ENCODE results near the gene TMTC1.

The TMTC1 gene

DNA sequence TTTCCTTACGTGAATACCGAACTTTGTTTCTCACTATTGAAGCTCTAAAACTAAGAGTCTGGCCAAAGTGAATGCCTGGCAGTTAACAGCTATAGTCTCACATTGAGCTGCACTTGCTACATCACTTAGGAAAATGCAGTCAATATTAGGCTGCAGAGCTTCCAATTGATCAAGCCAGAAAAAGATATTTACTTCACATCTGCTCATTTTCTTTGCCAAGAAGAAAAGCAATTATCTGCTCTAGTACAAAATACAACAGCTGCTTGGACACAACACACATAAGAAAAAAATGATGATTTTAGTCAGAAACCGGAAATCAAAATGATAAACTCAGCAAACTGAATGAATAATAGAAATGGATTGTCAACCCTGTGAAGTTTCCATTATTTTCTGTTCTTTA, 45.4 kb downstream of the TMTC1 start:
- DNase-seq, result no peak

DNA sequence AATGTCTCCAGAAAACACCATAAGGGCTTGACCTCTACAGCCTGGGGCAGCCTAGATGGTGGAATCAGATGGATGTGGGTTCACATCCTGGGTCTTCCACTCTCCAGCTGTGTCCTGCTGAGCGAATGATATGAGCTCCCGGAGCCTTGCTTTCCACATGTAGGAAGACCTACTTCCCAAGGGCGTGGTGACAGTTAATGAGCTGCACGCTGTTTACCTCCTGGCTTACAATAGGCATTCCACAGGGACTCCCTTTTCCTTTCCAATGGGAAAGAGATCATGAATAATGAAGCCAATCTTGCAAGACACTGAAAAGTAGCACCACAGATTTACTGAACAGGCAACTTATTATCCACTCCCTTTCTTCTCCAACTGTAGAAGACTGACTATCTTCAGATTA, 46.1 kb downstream of the TMTC1 start:
- DNase-seq, result no peak

DNA sequence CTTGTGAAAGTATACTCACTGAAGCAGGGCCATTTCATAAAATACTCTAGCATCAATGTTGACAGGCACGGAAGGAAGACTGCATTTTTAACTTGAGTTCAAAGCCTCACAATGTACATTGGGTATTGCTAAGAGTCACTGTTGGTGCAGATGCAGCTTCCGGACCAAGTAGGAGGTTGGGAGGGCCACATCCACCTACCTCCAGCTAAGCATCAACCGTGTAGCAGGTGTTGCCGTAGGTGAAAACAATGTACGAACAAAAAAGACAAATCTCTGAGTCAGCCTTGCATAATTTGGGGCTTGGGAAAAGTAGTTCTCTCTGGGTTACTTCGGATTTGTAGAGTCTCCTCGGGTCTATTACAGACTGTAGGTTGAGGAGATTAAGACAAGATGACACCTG, 48.1 kb downstream of the TMTC1 start:
- no peak for DNase-seq

DNA sequence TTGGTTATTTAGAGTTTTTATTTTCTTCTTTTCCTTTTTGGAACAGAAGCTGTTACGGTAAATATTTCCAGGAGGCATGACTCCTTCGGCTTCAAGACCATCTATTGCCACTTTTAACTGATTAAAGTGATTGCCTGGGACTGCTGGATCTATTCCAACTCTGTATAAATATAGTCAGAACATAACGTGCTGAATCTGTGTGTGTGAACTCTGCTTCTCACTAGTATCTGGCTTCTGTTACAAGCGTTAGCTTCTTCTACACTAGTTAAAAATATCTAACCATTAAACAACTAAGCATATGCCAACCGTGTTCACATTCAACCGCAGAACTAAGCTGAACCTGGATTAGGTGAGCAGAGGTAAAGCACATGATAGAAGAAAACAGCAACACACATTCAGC, 49.0 kb downstream of the TMTC1 start:
- DNase-seq, result no peak

DNA sequence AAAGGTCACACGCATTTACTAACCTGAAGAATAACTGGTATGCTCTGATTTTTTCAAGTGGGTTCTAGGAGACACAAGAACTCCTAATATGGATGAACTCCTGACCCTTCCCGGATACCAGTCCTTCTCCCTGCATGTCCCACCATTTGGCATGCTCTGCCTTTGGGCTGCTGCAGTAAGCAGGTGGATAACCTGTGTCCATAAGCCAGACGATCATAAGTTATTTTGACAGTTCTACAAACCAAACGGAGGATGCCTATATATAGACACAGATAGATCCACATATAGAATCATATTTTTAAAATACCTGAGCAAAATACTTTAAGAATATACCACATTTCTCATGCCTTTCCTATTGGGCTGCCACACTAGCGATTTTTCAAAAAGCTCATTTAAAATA, 49.4 kb downstream of the TMTC1 start:
- DNase-seq, result no peak

DNA sequence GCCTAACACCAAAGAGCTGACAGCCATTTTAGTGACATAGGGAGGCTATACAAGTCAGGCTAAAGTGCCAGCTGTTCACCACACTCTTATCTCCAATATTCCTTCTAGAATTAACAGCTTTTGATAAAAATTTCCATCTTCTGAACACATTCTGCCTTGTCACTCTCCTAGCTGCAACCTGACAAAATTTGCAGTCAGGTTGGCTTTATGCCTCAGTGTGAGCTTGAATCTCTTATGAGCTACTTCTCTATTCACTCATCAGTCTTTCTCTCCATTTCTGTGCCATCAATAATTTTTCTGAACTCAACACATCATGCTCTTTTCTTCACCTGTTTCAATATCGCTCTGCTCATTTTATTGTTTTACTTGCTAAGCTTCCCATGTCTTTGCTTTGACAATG, 50.2 kb downstream of the TMTC1 start:
- DNase-seq, result no peak

DNA sequence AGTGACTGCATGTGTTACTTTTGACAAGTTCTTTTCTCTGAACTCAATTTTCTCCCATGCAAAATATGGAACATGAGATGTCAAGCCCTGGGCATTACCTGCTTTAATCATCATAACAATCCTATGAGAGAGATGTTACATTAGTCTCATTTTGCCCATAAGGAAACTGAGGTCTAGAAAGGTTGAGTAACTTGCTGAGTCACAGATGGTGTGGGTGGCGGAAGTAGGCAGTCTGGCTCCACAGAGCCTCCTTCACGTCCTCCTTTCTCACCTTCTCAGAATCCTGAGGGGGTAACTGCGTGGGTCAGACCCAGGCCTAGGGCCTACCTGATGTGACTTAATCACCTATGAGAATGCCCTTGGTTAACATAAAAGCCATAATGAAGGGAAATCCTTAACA, 50.7 kb downstream of the TMTC1 start:
- DNase-seq, result no peak

DNA sequence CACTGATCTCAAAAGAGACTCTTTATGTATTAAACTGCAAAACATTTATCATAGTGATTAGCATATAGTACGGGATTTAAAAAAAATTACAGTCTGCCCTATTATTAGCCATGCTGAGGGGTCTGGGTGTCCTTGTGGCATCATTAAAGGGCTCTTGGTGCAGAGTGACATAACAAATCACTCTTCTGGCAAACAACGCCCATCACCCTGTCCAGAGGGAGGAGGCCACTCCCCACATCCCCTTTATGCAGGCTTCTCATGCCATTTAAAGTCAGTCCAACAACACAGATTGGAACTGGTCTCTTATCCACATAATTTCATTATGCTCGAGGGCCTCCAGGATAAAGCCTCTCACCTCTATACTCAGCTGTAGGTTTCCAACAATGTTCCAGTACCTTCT, 51.1 kb downstream of the TMTC1 start:
- no peak for DNase-seq

DNA sequence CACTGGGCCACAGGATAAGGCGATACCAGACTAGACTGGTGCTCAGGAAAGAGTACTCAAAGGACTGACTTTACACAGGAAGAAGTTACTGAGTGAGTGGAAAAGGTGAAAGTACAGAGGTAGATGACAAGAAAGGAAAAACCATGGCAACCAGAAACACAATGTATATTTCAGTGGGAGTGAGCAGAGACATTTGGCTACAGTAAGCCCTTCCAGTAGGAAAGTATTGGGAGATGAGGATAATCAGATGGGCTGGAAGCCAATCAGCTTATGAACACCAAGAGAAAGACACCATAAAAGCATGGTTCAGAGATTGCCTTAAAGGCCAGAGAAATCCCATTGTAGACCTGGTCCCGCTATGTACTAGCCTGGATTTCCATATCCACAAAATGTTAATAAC, 51.6 kb downstream of the TMTC1 start:
- DNase-seq, result no peak

DNA sequence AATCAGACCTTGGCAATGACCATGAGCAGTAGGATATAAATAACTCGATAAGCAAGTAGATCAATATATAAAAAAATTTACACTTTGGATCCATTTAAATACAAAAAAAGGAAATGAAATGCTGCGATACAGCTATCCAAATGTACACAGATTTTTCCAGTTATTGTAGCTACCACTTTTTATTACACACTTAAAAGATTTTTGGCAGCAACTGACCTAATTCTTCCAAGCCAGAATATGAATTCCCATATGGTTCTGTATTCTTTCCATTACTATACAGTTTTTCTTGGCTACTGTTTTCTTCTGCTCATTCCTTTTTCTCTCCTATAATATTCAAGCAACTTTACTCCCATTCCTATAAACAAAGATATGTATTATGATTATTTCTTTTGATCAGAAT, 52.2 kb downstream of the TMTC1 start:
- DNase-seq, result no peak

DNA sequence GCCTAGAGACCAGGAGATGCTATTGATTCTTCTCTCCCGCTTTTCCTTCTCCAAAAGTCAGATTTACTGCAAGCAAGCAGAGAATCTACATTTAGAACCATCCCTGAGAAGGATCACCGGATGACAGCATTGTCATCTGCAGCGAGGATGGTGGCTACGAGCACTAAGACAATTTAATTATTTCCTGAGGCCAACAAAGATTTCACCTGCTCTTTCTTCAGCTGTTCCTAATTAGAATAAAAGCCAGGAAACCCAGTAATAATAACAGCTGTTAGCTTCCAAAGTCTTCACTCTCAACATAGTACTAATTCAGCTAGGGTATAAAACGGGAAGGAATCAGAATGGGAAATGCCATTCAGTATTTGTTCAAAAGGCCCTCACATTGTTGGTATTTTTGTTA, 53.3 kb downstream of the TMTC1 start:
- DNase-seq, result no peak

DNA sequence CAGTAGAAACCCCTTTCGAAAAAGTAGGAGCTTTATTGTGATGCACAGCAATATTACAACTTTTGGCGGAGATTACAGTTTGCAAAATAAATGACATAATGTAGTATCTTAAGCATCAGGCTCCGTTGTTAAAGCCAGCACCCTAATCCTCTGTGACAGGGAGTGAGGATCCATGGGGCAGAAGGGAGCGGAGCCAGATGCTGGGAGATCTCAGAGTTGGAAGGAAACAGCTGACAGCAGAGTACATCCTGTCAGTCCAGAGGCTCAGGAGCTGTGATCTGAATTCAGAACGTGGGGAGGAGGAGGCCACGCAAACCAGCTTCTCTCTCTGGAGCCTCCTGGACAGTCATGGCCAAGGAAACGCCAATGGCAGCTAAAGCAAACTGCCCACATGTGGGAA, 55.7 kb downstream of the TMTC1 start:
- DNase-seq, result no peak

DNA sequence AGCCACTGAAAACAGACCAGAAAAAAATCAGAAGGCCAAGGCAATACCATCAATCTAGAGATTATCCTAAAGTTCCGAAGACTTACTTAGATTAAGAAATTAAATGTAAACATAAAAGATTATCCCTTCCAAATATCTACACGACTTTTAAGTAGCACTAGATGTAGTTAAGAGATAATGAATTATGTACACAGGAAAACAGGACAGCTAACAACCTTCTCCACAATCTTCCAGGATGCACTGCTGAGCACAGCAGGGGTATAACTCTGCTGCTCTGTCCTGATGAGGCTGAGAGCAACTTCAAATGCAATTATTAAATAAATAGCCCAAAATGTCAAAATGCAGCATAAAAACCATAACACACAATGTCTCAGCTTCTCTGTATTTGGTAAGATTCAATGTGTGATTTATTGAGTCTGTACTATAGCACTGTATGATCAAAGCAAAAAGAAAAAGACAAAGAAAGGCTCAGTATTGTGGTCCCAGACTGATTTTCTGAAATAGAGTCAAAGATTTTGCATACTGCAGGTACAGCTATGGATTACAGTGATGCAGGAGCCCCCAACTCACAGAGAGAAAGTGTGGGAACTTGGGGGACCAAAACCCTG, 56.9 kb downstream of the TMTC1 start:
- no peak for DNase-seq

DNA sequence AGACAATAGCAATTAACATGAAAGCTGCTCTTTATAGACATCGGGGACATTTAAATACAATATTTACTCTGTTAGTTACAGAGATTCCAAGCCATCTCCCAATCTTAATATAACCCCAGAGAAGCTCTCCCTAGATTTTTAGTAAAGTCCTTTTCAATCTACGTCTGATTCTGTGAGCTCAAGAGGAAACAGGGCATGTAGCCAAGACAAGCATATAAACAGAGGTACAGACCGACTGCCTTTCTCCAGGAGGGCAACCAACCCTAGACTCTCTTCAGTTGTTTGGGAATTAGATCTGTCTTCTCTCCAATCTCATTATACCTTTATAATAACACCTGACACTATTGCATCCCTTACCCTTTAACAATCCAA, 57.4 kb downstream of the TMTC1 start:
- DNase-seq, result no peak

DNA sequence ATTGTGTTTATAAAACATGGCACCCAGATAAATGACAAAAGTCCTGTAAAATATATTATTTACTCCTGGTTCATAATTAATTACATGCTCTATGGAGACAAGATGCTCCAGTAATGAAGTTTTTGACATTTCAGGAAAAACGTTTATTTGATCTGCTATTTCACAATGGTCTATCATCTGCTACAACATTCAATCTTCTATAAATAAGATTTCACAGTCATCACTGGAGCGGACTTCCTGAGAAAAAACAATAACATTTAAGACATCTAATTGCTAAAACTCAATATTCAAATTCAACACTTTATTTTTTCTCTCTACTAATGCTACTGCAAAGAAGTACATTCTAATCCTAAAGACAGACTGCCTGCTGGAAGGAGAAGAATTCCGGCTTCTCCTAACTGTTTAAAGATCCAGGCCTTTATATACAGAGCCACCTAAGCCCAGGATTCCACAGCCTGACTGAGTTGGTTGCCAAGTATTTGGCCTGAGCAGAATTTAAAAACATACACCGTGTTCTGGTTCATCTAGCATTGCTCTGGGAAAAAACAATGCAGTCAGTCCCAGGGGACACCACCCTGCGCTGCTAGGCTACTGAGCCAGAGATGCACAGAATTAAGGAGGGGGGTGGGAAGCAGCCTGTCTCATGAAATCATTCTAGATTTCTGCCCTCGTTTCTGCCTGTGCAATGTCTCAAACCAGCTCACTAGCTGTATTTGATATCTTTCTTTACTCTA, 58.0 kb downstream of the TMTC1 start:
- no peak for DNase-seq

DNA sequence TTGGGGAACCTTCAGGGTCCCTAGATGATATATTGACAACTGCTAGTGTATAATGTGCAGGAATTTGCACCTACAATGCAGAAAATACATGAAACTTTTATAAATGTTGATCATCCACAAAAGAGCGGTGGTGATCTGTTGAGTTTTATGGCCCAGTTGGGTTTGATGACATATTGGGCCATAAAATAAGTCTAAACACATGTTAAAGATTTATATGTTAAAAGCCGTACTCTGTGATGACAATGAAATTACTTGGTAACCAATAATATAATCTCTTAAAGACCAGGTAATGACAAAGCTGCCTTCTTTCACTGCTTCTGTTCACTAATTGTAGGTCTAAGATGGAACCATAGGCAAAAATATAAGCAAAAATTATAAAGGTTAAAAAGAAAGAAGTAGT, 61.6 kb downstream of the TMTC1 start:
- DNase-seq, result no peak

DNA sequence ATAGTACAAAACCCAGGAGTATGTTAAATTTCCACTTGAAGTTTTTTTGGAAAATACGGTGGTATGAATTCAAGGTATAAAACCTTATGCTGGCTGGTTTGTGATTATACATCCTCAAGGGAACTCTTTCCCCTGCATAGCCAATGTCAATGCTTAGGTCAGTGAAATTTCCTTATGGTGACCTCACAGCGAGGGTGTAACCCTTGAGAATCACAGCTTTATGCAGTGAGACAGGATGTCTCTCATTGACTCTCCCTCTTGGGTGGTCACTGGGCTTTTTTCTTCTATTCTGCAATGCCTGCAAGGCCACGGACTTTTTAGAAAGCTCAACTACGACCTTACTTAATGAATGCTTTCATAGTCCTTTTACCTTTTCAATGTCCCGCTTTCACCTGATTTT, 64.4 kb downstream of the TMTC1 start:
- no peak for DNase-seq

DNA sequence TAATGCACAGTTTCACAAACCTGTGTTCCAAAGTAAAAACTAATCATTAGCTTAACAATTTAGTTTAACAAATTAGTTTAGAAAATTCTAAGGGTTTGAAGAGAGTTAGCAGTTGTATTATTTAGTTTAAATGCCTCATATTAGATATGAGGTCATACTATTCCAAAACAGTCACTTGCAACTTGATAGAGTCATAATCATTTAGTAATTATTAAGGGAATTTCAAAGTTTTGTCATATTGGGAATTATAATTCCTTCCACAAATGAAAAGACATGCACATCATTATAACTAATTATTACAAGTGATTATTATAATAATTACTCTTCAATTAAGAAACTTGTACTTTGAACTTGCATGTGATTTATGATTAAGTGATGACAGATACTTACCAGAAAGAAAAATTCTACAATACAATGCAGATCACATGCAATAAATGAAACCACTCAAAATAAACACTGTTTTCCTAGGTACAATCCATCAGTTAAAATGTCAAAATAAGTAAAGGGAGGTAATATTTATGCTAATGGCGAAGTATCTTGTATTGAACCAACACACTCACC, 66.1 kb downstream of the TMTC1 start:
- no peak for DNase-seq

DNA sequence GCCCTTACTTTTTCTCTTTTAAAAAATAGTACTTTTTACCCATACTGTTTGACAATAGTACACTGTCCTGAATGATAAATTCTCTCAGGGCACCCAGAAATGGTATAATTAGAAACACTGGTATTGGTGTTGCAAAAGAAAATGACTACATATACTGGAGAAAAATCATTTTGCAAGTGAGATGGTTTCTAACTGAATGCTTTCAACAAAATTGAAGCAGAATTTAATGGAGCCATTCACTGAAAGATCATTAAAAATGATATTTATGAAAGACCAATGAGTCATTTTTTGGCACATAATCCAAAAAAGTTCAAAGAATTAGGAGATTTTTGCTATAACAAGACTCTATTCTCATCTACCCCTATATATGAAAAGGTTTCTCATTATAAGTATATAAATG, 68.8 kb downstream of the TMTC1 start:
- no peak for DNase-seq

DNA sequence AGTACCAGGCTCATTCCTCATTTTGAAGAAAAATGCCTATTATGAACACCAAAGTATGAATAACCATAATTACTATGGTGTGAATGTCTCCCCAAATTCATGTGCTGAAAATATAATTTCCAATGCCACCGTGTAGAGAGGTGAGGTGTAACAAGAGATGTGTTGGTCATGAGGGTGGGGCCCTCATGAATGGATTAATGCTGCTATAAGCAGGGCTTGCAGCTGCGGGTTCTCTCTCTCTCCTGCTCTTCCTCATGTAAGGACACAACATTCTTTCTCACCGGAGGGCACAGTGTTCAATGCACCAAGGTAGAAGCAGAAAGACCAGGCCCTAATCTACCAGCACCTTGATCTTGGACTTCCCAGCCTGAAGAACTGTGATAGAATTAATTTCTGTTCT, 70.0 kb downstream of the TMTC1 start:
- DNase-seq, result no peak

DNA sequence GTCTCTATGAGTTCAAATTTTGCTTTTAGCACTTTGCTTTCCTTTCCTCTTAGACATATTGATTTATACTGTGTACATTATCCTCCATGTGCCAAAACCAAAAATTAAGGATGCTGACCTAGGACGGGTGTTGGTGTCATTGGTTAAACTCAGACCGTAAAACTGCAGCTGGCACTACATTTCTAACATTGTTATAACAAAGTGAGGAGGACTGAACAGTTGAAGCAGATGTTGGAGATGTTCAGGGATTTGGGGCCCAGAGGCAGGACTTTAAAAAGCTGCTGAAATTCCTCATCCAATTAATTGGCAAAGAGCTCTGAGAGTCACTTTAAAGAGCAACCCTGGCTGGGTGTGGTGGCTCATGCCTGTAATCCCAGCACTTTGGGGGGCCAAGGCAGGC, 72.4 kb downstream of the TMTC1 start:
- DNase-seq, result no peak

DNA sequence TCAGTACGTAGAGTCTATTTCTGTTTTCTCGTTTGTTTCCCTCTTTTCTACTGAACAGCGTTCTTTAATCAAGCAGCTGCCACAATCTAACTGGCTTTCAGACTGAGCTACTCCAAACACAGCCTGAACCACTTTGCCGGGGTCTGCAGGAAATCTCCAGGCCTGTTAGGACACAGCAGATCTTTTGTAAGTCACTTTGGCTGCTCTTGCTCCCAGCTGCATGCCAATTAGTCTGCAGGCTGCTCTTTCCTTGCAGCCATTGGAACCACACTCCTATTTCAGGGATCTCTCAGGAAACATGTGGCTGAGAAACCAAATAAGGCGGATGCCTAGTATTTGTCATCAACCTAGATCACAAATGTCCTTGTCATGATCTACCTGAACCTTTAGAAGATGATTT, 73.6 kb downstream of the TMTC1 start:
- DNase-seq, result no peak

DNA sequence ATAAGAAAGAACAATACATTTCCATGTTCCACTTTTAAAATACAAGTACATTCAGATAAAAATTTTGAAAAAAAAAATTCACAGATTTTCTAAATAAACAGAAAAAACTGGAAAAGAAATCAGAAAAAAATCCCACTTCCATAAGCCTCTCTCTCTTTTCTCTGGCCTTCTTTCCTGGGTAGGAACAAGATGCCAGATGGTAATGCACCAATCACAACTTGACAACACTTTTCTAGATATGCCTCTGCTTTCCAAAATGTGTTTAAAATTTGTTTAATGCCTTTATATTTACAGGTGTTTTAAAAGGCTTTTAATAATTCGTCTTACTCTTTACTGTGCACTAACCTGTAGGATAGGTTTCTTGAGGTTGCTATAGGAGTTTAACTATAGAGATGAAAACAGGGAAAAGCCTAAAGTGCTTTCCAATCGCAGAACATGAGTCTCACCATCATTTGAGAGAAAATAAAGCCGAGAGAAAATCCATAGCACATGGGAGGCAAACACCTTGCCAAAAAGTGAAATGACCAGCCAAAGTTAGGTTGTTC, 74.2 kb downstream of the TMTC1 start:
- no peak for DNase-seq

DNA sequence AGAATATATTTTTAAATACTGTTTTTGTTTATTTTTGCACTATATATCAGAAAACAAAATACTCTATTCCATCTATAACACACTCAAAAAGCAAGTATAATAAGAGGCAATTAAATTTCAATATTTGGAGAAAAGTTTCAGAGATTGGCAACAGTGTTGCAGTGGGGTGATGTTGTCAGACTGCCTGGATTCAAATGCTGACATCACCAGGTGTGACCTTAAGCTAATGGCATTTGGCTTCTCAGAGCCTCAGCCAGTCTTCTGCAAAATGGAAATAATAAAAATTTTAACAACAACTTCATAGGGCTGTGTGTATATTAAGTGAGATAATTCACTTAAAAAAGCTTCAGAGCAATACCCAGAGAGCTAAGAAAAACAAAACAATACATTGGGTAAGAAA, 74.7 kb downstream of the TMTC1 start:
- DNase-seq, result no peak

DNA sequence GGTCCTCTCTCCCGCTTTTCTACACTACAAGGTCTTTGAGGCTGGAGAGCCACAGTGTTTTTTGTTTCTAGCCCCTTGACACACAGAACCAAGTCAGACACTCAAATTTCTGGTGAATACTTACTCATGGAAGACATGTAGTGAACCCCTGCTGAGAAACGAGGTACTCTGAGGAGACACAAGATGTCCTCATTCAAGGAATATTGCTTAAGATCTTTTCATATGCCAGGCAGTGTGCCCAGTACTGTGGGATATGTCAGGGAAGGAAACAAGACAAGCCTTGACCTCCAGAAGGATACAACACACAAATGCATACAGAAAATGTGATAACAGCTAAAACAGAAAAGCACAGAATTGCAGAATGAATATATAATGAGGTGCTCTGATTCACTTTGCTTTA, 75.9 kb downstream of the TMTC1 start:
- DNase-seq, result no peak

All from NCI-H524 treated with DMSO at 0.1 percent for 48 hours (cell line).